Vagina (tissue), 2 donors: ENCODE results near the gene NAA15.

Experiments
- CTCF ChIP-seq, 3 experiments: fragments of 450-650 bp in 2 of 3; fragments of 200-600 bp in 1 of 3; sonication (generic) in 1 of 3; IDR thresholded peaks; one replicate each; pipeline ENCODE4 v1.5.1; 2017 to 2019; ENCODE audit warnings: antibody characterized with exemption in 3 of 3, mild to moderate bottlenecking in 2 of 3, moderate library complexity in 2 of 3
- POLR2A ChIP-seq, 2 donors: fragments of 450-650 bp; IDR thresholded peaks; one replicate each; pipeline ENCODE4 v1.6.1; 2017; ENCODE audit warnings: antibody characterized with exemption in 2 of 2, mild to moderate bottlenecking in 2 of 2, moderate library complexity in 2 of 2
- POLR2AphosphoS5 ChIP-seq, 2 donors: sonication (generic); formaldehyde crosslinking; IDR thresholded peaks; one replicate each; pipeline ENCODE4 v1.9.0; 2017; ENCODE audit warnings: antibody characterized with exemption in 2 of 2, mild to moderate bottlenecking in 2 of 2, low read depth in 1 of 2; ENCODE audit not compliant: insufficient read depth in 1 of 2

- no peak for TF ChIP-seq CTCF (IDR thresholded peaks at IDR 0.05)
- TF ChIP-seq POLR2AphosphoS5 (IDR thresholded peaks at IDR 0.05; ENCODE audit: insufficient read depth in 1 of 2, low read depth in 1 of 2): no peak
- TF ChIP-seq POLR2A (IDR thresholded peaks at IDR 0.05): no peak
Measured at GRCh38 chr4:139267301-139267700, 34.0 kb upstream of the NAA15 start.
